GM20000 (cell line): ENCODE data around the gene ABHD12.

Experiments used
- DNase-seq: peaks from one replicate; pipeline ENCODE4 v3.0.0; 2012; ENCODE audit warnings: low spot score
- CTCF ChIP-seq: IDR thresholded peaks from 2 replicates; pipeline ENCODE4 v1.5.1; 2012; ENCODE audit warnings: mild to moderate bottlenecking, control low read depth; ENCODE audit errors: extremely low read depth, missing control alignments

ABHD12 gene

GRCh38 chr20:25285856-25286798 is 104.5 kb downstream of the ABHD12 start:
- no peak for TF ChIP-seq CTCF
- DNase-seq: no peak

- no peak for DNase-seq
- no peak for TF ChIP-seq CTCF
These were observed 105.5 kb downstream of the ABHD12 start for GRCh38 chr20:25285091-25285647.

GRCh38 chr20:25284131-25284601 is 106.5 kb downstream of the ABHD12 start:
- no peak for TF ChIP-seq CTCF
- DNase-seq: no peak

- TF ChIP-seq CTCF: no peak
These were observed 107.2 kb downstream of the ABHD12 start for GRCh38 chr20:25283221-25283951.

GRCh38 chr20:25282796-25283195 is 107.8 kb downstream of the ABHD12 start:
- DNase-seq: no peak
- no peak for TF ChIP-seq CTCF

More at GRCh38 chr20:25283221-25283951, 107.2 kb downstream of the ABHD12 start:
- DNase-seq: no peak

GRCh38 chr20:25282034-25282781 is 108.4 kb downstream of the ABHD12 start:
- no peak for TF ChIP-seq CTCF
- no peak for DNase-seq
